ENCODE results near the gene GOPC. TPM values are rescaled to one million over a fixed set of nuclear protein-coding genes. Genes with fewer than 3 reads are reported as not detected.

Gene GOPC
- total RNA-seq, 1 experiment from 2014 or later, result 14.1 TPM

DNA sequence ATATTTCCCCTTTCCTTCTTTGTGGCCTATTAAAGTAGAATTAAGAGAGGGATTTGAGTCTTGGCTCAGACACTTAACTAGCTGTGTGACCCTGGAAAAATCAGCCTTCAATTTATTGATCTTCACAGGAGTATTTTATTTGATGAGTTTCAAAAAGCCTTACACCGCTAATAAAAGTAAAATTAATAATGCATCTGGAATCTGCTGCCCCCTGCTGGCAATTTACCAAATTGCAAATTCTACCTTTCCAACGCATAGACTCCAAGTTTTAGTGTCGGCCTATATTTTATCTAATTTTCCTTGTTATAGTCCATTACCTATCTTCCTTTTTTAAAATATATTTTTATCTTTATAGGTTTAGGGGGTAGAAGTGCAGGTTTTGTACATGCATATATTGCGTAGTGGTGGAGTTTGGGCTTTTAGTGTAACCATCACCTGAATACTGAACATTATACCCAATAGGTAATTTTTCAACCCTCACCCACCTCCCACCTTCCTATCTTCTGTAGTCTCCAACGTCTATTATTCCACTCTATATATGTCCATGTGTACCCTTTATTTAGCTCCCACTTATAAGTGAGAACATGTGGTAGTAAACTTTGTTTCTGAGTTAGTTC is 46.3 kb downstream of the GOPC start:
- CTCF ChIA-PET, result interaction anchor here (1.6 kb wide), 1 partner anchor 106 kb away, joined by 8 read pairs; no protein-coding TSS in a partner anchor
- no peak overlapping the region for H2AFZ ChIP-seq
- intact Hi-C loops (cut with micrococcal nuclease; ENCODE audit: unreplicated experiment), result loop anchor here (1.0 to 5.0 kb wide), 4 partner anchors 46 to 209 kb away; partner anchors contain the start of genes GOPC and NUS1
- no TSS peak for BruUV-seq (replicated peaks)
- H3K9me2 ChIP-seq (ENCODE audit: insufficient read depth), result no peaks in the 10 kb centered on the region
- H3K4me3 ChIP-seq, result no peak overlapping the region
- H3K9me3 ChIP-seq (ENCODE audit: insufficient read depth, low read depth), result no peaks in the 10 kb centered on the region
- TF ChIP-seq EZH2 (IDR thresholded peaks at IDR 0.05; ENCODE audit: low read depth), result no peak
- TF ChIP-seq, protein P1, sequence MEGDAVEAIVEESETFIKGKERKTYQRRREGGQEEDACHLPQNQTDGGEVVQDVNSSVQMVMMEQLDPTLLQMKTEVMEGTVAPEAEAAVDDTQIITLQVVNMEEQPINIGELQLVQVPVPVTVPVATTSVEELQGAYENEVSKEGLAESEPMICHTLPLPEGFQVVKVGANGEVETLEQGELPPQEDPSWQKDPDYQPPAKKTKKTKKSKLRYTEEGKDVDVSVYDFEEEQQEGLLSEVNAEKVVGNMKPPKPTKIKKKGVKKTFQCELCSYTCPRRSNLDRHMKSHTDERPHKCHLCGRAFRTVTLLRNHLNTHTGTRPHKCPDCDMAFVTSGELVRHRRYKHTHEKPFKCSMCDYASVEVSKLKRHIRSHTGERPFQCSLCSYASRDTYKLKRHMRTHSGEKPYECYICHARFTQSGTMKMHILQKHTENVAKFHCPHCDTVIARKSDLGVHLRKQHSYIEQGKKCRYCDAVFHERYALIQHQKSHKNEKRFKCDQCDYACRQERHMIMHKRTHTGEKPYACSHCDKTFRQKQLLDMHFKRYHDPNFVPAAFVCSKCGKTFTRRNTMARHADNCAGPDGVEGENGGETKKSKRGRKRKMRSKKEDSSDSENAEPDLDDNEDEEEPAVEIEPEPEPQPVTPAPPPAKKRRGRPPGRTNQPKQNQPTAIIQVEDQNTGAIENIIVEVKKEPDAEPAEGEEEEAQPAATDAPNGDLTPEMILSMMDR (conservative IDR thresholded peaks at IDR 0.05), result peak; percentile 97
- peak in 1 of 2 experiments; percentile 41 for DNase-seq
- 0 out of 2 replicates have a peak overlapping the region, but pooled peaks have one; percentile 2 for H3K4me2 ChIP-seq
- H3K27ac ChIP-seq, result no peak overlapping the region
- peaks cover 10% of the 10 kb centered on the region for H3K4me1 ChIP-seq (replicated peaks; ENCODE audit: insufficient read depth)
- H3F3A ChIP-seq (ENCODE audit: insufficient read depth, low read depth), result 0 out of 2 replicates have a peak, but pooled peaks cover 5% of the 10 kb centered on the region
- no peaks in the 10 kb centered on the region for H3K79me2 ChIP-seq (ENCODE audit: low read depth)
- H3K36me3 ChIP-seq (ENCODE audit: low read depth), result no peaks in the 10 kb centered on the region
- POLR2A ChIA-PET (ENCODE audit: unreplicated experiment), result no interaction called here
- no peaks in the 10 kb centered on the region for H3K27me3 ChIP-seq (ENCODE audit: insufficient read depth, low read depth)
- no peaks in the 10 kb centered on the region for H4K20me1 ChIP-seq (ENCODE audit: insufficient read depth)

DNA sequence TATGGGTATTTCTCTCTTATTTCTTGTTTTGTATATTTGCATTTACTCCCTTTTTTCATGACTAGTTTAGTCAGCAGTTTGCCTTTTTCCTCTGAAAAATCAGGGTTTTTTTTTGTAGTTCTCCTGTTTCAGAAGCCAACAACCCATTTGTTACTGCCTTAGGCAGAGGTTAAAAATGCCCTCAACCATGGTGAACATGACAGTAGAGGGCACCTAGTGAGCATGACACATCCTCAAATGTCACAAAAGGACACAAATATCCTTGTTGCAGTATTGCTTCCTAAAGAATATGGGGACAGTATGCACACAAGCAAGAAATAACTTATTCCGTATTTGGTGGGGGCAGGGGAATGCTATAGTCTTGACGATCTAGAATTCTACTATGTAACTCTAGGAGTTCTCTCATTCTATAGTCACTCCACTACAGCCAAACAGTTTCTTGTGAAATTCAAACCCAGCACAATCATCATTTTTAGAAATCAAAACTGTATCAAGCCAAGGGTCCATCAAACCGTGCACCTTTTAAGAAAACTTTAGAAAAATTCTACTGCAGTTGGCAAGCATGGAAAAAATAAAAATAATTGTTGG is 47.0 kb downstream of the GOPC start:
- Histone ChIP-seq H4K20me1 (ENCODE audit: insufficient read depth) (no peaks in the 10 kb centered on the region), H3K4me3 (no peak overlapping the region), H3K36me3 (ENCODE audit: low read depth) (no peaks in the 10 kb centered on the region), H2AFZ (no peak overlapping the region), H3K9me3 (ENCODE audit: insufficient read depth, low read depth) (no peaks in the 10 kb centered on the region), H3K27me3 (ENCODE audit: insufficient read depth, low read depth) (no peaks in the 10 kb centered on the region), H3K4me2 (0 out of 2 replicates have a peak overlapping the region, but pooled peaks have one; percentile 2), H3F3A (ENCODE audit: insufficient read depth, low read depth) (peaks cover 7% of the 10 kb centered on the region; the same call in 1 of the 2 replicates), H3K79me2 (ENCODE audit: low read depth) (no peaks in the 10 kb centered on the region), H3K4me1 (replicated peaks; ENCODE audit: insufficient read depth) (peaks cover 16% of the 10 kb centered on the region), H3K27ac (no peak overlapping the region), H3K9me2 (ENCODE audit: insufficient read depth) (no peaks in the 10 kb centered on the region)
- POLR2A ChIA-PET (ENCODE audit: unreplicated experiment), result no interaction called here
- no TSS peak for BruUV-seq (replicated peaks)
- CTCF ChIA-PET, result interaction anchor here (0.6 to 1.6 kb wide), 2 partner anchors 103 to 105 kb away, joined by 3 to 8 read pairs; no protein-coding TSS in a partner anchor
- intact Hi-C loops (cut with micrococcal nuclease; ENCODE audit: unreplicated experiment), result loop anchor here (5.0 kb wide), 2 partner anchors 47 to 122 kb away; partner anchors contain the start of genes GOPC and NUS1
- TF ChIP-seq EZH2 (IDR thresholded peaks at IDR 0.05; ENCODE audit: low read depth), result no peak
- TF ChIP-seq, protein P1 (conservative IDR thresholded peaks at IDR 0.05), result no peak
- no peak for DNase-seq

DNA sequence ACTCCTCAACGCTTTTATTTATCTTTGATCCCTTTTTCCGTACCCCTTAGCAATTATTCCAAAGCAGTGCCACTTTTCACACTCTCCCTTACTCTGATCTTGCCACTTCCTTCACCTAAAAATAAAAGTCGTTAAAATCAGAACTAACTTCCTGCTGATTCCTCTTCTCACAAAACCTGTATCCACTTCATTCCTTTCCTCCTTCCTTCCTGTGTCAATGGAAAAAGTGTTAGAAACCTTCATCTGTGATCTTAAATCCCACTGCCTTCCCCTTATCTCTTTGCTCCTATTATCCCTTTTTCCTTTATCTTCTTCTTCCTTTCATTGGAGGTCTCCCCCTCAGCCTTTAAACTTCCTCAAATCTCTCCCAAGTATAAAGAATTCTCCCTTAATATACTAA is 49.2 kb downstream of the GOPC start:
- no TSS peak for BruUV-seq (replicated peaks)

More for the DNA sequence above, 49.2 kb downstream of the GOPC start:
- ChIA-PET POLR2A (ENCODE audit: unreplicated experiment) (no interaction called here), CTCF (no interaction called here)
- Histone ChIP-seq H3K27me3 (ENCODE audit: insufficient read depth, low read depth) (no peaks in the 10 kb centered on the region), H3K9me2 (ENCODE audit: insufficient read depth) (no peaks in the 10 kb centered on the region), H3K4me3 (no peak overlapping the region), H3F3A (ENCODE audit: insufficient read depth, low read depth) (peaks cover 29% of the 10 kb centered on the region), H3K36me3 (ENCODE audit: low read depth) (no peaks in the 10 kb centered on the region), H4K20me1 (ENCODE audit: insufficient read depth) (no peaks in the 10 kb centered on the region), H3K9me3 (ENCODE audit: insufficient read depth, low read depth) (no peaks in the 10 kb centered on the region), H3K4me2 (no peak overlapping the region), H3K27ac (no peak overlapping the region), H2AFZ (no peak overlapping the region), H3K4me1 (replicated peaks; ENCODE audit: insufficient read depth) (peaks cover 38% of the 10 kb centered on the region), H3K79me2 (ENCODE audit: low read depth) (no peaks in the 10 kb centered on the region)
- TF ChIP-seq, protein P1 (conservative IDR thresholded peaks at IDR 0.05), result no peak
- TF ChIP-seq EZH2 (IDR thresholded peaks at IDR 0.05; ENCODE audit: low read depth), result no peak
- no peak for DNase-seq
- intact Hi-C loops (cut with micrococcal nuclease; ENCODE audit: unreplicated experiment), result no loop called here

Measured in PC-9 (cell line).